HG02970 (cell line): ENCODE measurements around the gene WASHC2A.
"Not testable (repeated sequence)": the region's sequence is repeated elsewhere in the genome, so short reads cannot be mapped to it uniquely, and the experiment has no call there.

Source experiments
- ATAC-seq: cut with Tn5 transposase; IDR thresholded peaks from one replicate; pipeline ENCODE4 v1.9.1; 2021; ENCODE audit warnings: mild to moderate bottlenecking, moderate library complexity, moderate number of reproducible peaks; ENCODE audit not compliant: unreplicated experiment, low FRiP score

WASHC2A gene, protein sequence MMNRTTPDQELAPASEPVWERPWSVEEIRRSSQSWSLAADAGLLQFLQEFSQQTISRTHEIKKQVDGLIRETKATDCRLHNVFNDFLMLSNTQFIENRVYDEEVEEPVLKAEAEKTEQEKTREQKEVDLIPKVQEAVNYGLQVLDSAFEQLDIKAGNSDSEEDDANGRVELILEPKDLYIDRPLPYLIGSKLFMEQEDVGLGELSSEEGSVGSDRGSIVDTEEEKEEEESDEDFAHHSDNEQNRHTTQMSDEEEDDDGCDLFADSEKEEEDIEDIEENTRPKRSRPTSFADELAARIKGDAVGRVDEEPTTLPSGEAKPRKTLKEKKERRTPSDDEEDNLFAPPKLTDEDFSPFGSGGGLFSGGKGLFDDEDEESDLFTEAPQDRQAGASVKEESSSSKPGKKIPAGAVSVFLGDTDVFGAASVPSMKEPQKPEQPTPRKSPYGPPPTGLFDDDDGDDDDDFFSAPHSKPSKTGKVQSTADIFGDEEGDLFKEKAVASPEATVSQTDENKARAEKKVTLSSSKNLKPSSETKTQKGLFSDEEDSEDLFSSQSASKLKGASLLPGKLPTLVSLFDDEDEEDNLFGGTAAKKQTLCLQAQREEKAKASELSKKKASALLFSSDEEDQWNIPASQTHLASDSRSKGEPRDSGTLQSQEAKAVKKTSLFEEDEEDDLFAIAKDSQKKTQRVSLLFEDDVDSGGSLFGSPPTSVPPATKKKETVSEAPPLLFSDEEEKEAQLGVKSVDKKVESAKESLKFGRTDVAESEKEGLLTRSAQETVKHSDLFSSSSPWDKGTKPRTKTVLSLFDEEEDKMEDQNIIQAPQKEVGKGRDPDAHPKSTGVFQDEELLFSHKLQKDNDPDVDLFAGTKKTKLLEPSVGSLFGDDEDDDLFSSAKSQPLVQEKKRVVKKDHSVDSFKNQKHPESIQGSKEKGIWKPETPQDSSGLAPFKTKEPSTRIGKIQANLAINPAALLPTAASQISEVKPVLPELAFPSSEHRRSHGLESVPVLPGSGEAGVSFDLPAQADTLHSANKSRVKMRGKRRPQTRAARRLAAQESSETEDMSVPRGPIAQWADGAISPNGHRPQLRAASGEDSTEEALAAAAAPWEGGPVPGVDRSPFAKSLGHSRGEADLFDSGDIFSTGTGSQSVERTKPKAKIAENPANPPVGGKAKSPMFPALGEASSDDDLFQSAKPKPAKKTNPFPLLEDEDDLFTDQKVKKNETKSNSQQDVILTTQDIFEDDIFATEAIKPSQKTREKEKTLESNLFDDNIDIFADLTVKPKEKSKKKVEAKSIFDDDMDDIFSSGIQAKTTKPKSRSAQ (N-terminal part only)

GRCh38 chr10:50067546-50068351 is at the start of gene WASHC2A:
Gene WASHC2A (plus strand): TSS chr10:50067954. CDS start chr10:50068006, 52 bp downstream.
- peak; percentile 97 for ATAC-seq

GRCh38 chr10:50019279-50019678 is 48.5 kb upstream of the WASHC2A start:
- ATAC-seq, result not testable (repeated sequence)

DNA sequence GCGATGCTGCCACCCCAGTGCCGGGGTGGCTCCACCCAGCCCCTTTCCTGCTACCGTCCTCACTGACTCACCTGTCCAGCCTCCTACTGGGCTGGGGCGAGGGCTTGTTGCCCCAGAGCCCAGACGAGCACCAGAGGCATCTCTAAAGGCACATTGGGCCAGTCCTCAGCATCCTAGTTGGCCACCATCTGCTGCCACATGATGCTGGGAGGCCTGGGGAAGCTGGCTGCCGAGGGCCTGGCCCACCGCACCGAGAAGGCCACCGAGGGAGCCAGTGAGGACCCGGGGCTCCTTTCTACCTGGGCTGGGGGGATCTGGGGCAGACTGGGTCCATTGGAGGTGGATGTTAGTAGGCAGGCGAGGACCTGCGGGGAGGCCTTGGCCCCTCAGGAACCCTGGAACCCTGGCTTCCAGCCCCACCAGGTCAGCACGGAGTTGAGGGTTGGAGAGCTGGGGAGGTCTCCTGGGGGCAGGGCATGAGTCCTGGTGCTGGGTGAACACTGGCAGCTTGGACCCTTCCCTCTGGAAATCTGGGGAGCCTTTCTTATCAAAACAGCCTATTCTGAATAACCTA is 47.2 kb upstream of the WASHC2A start:
- not testable (repeated sequence) for ATAC-seq

GRCh38 chr10:50021646-50022045 is 46.1 kb upstream of the WASHC2A start:
- ATAC-seq, result no peak

DNA sequence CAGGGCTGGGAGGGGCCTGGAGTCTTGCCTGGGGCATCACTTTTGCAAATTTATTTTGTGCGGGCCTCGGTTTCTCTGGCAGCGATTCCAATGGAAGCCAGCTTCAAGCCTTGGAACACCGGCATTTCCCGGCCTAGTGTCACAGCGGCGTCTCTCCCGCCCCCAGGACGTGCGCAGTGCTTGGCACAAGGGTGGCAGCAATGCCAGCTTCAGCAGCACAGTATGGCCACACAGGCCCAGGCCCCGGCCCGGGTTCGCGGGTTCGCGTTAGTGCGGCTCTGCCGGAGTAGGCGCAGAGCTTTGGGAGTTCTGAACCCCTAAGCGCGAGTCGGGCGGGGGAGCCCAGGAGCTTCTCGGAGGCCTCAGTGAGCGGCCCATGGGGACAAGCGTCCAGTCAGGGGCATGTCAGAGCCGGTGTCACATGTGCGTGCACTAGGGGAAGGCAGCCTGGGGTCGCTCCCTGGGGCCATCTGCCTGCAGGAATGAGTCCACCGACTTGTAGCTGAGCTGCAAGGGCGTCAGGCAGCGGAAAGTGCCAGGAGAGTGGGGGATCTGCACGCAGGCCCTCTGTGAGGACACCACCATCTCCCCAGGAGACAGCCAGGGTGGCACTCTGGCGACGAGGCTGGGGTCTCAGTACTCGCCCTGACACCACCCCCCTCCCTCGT is 42.9 kb upstream of the WASHC2A start:
- ATAC-seq, result not testable (repeated sequence)

- no peak for ATAC-seq
These were observed 42.1 kb upstream of the WASHC2A start for GRCh38 chr10:50025627-50026026.

- no peak for ATAC-seq
These were observed 40.6 kb upstream of the WASHC2A start for GRCh38 chr10:50027195-50027594.

DNA sequence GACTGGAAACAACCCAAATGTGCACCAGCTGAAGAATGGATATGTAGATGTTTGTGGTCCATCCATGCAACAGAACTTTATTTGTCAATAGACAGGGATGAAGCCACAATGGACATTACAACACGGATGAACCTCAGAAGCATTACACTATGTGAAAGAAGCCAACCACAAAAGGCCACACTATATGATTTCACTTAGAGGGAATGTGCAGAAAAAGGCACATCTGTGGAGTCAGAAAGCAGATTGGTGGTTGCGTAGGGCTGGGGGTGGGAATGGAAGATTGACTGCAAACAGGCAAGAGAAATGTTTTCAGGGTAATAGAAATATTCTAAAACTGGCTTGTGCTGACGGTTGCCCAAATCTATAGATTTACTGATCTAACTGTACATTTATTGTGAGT is 34.3 kb upstream of the WASHC2A start:
- no peak for ATAC-seq

- not testable (repeated sequence) for ATAC-seq
These were observed 32.4 kb upstream of the WASHC2A start for GRCh38 chr10:50035337-50035736.

- no peak for ATAC-seq
These were observed 22.7 kb upstream of the WASHC2A start for GRCh38 chr10:50044941-50045664.

DNA sequence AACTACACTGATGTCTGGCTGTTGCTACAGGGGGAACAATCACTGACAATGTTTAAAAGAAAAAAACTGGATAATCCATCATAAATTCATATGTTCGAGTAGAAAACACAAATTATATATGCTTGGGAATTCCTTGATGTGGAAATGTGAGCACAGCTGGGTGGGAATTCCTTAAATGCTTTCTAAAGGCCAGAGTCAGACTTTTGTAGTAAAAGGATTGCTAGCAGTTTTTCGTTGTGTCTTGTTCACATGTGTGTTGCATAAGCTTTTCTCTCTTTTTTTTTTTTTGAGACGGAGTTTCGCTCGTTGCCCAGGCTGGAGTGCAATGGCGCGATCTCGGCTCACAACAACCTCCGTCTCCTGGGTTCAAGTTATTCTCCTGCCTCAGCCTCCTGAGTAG is 21.3 kb upstream of the WASHC2A start:
- ATAC-seq, result not testable (repeated sequence)

- not testable (repeated sequence) for ATAC-seq
These were observed 20.2 kb upstream of the WASHC2A start for GRCh38 chr10:50047594-50047993.

DNA sequence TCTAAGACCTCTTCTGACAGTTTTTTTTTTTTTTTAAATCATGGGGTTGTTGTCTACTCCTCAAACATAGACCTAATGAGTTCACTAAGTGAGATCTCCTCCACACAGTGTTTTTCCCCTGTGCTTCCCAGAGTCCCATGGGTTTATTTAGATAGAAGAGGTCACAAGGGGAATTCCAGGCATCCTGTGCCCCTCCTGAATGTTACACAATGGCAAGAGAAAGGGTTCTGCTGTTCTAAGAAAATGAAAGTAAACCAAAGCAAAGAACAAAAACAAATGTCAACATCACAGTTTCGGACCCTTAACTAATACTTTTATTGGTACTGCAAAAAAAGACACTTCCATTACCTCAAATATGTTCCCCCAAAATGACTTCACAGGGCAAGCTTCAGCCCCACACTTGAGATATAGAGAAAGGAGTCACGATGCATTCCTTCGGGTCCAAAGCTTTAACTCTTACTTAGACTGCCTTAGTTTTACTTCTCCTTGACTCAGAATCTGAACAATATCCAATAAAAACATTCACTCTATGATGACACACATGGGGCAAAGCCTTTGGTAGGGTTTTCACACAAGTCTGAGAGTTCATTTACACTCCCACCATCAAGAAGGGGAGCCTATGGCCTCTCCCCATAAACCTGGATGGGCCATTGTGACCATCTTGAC is 15.6 kb upstream of the WASHC2A start:
- ATAC-seq, result not testable (repeated sequence)

GRCh38 chr10:50052778-50053376 is 14.9 kb upstream of the WASHC2A start:
- ATAC-seq, result not testable (repeated sequence)

DNA sequence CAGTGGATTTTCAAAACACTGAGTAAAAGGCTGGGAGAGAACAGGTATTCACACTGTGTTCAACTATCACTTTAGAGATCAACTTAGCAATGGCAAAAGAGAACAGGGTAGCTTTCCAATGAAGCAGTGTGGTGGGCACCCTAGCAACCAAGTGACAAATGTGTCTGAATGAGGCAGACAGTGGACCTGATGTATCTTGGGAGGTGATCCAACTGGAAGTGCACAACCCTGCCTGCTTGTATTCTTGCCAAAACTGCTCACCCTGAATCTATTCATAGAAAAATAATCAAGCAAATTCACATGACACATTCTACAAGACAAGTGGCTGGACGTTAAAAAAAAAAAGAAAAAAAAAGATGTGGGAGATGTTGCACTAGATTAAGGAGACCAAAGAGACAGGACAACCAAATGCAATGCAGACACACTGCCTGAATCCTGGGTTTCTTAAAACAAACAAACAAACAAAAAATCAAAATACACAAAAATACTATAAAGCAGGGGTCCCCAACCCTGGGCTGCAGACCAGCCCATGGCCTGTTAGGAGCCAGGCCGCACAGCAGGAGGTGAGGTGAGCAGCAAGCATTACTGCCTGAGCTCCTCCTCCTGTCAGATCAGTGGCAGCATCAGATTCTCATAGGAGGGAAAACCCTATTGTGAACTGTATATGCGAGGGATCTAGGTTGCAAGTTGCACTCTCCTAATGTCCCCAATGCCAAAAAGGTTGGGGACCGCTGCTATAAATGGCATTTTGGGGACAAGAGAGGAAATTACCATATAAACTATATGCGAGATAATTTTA is 12.1 kb upstream of the WASHC2A start:
- ATAC-seq, result not testable (repeated sequence)

DNA sequence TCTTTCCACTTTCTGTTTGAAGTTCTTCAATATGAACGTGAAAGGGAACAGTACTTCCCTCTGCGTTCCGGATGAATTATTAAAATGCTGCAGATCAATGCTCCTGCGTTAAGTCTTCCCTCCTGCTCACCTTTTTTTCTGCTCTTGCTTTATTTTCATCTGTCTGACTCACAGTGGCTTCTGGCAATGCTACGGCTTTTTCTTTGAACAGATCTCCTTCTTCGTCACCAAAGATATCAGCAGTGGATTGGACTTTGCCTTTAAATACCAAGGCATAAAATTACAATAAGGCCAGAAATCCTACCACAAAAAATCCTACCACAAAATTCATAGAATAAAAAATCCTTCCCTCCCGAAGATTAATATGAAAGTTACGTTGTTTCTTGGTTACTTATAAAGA is 11.1 kb upstream of the WASHC2A start:
- ATAC-seq, result not testable (repeated sequence)
